Esophagus squamous epithelium (tissue), 5 donors: ENCODE data around the gene RIIAD1. TPM values are rescaled to one million over a fixed set of nuclear protein-coding genes. Genes with fewer than 3 reads are reported as not detected.

Experiments
- DNase-seq: peaks from one replicate; lab custom pipeline; 2025; lab: John Stamatoyannopoulos, UW
- H3K27ac ChIP-seq, 4 donors: fragments of 200-600 bp; sonication (generic); one replicate each; pipeline ENCODE4 v1.5.1; 2016 to 2019; ENCODE audit warnings: mild to moderate bottlenecking in 1 of 4
- H3K27me3 ChIP-seq, 4 donors: fragments of 200-600 bp; sonication (generic); 1 replicate in 3 of 4; 2 replicates in 1 of 4; pipeline versions ENCODE4 v1.5.1 to v1.6.0; 2017 to 2021; ENCODE audit warnings: antibody characterized with exemption in 1 of 4
- H3K36me3 ChIP-seq, 3 donors: fragments of 200-600 bp; sonication (generic); one replicate each; pipeline ENCODE4 v1.5.1; 2016 to 2019
- H3K4me1 ChIP-seq, 3 donors: fragments of 200-600 bp; sonication (generic); one replicate each; pipeline ENCODE4 v1.5.1; 2017 to 2019
- H3K4me3 ChIP-seq, 4 donors: fragments of 200-600 bp; sonication (generic); 1 replicate in 3 of 4; 2 replicates in 1 of 4; pipeline ENCODE4 v1.5.1; 2016 to 2019; ENCODE audit warnings: mild to moderate bottlenecking in 2 of 4, moderate library complexity in 1 of 4
- H3K9me3 ChIP-seq, 3 donors: fragments of 200-600 bp; sonication (generic); one replicate each; pipeline ENCODE4 v1.5.1; 2016 to 2019
- CTCF ChIP-seq, 6 experiments: fragments of 450-650 bp in 4 of 6; fragments of 200-600 bp in 2 of 6; sonication (generic) in 2 of 6; IDR thresholded peaks; one replicate each; pipeline ENCODE4 v1.5.1; 2016 to 2019; ENCODE audit warnings: antibody characterized with exemption in 6 of 6, mild to moderate bottlenecking in 4 of 6, moderate library complexity in 4 of 6
- POLR2A ChIP-seq, 4 donors: fragments of 450-650 bp; IDR thresholded peaks; one replicate each; pipeline ENCODE4 v1.6.1; 2017; ENCODE audit warnings: antibody characterized with exemption in 4 of 4, mild to moderate bottlenecking in 4 of 4, moderate library complexity in 3 of 4
- WGBS, 2 donors: methylation state at CpG; one replicate each; pipeline ENCODE4 v1.1.5; 2018; 5-methylcytosine and 5-hydroxymethylcytosine counted together
- intact Hi-C: fragments of 100-400 bp; cut with DNase I; formaldehyde crosslinking; loops from one replicate; pipeline ENCODE4 v1.15.0; 2022
- total RNA-seq, 4 donors: library from RNA; depleted of rRNA; stranded (reverse); fragments of >200 nt; gene quantifications; one replicate each; pipeline ENCODE4 v1.1.0, GENCODE V29; 2016
- donor health status: DM: yes; HTN: yes; CAD: no.

The RIIAD1 gene
- total RNA-seq, 4 donors from 2014 or later, result not detected

- Histone ChIP-seq H3K4me3 (no peak overlapping the region), H3K9me3 (peaks cover 0 to 10% (median 9%) of the 10 kb centered on the region in 3 donors), H3K4me1 (peaks cover 0 to 26% (median 0%) of the 10 kb centered on the region in 3 donors), H3K36me3 (no peaks in the 10 kb centered on the region), H3K27ac (peak overlapping the region in 3 of 4 donors; percentile 64 to 69 (median 64)), H3K27me3 (no peaks in the 10 kb centered on the region)
- 34 to 50% methylated on average over 3 of the region's 3 CpGs for WGBS, 2 donors
- TF ChIP-seq POLR2A (IDR thresholded peaks at IDR 0.05) (no peak), CTCF (IDR thresholded peaks at IDR 0.05) (peak in 2 of 6 experiments; percentile 21 to 26)
- DNase-seq, result no peak
- intact Hi-C loops, result loop anchor here (10.0 kb wide), 2 partner anchors 205 to 295 kb away; no protein-coding TSS in a partner anchor
Observed at GRCh38 chr1:151739590-151740355, 18.5 kb downstream of the RIIAD1 start.

GRCh38 chr1:151741516-151741915 lies 20.2 kb downstream of the RIIAD1 start:
- H3K4me1 ChIP-seq, result peaks cover 0 to 20% (median 0%) of the 10 kb centered on the region in 3 donors
- no peak overlapping the region for H3K4me3 ChIP-seq
- H3K36me3 ChIP-seq, result no peaks in the 10 kb centered on the region
- DNase-seq, result no peak
- no peak for TF ChIP-seq POLR2A (IDR thresholded peaks at IDR 0.05)
- TF ChIP-seq CTCF (IDR thresholded peaks at IDR 0.05), result no peak
- no peaks in the 10 kb centered on the region for H3K27me3 ChIP-seq
- H3K27ac ChIP-seq, result no peak overlapping the region
- H3K9me3 ChIP-seq, result peaks cover 0 to 10% (median 9%) of the 10 kb centered on the region in 3 donors
- intact Hi-C loops, result no loop called here
- WGBS, 2 donors, result 87 to 93% methylated on average over 3 to 4 of the region's 4 CpGs

DNA sequence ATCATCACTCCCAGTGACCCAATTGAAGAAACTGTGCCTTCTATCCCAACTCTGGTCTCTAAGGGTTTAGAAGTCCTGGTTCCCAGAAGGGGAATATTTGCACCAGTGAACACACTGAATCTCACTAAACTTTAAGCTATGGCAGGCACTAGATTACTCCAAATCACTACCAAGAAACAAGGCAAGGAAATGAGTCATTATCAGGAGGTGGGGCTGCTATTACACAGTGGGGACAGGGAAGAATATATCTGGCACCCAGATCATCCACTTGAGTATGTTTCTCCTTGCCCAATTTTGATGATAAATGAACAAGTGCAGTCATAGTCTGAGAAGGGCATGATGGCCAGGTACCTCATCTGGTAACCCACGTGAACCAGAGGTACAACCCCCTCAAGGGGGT lies 35.0 kb downstream of the RIIAD1 start:
- Histone ChIP-seq H3K27ac (no peak overlapping the region), H3K36me3 (peaks cover 0 to 34% (median 15%) of the 10 kb centered on the region in 3 donors), H3K9me3 (no peaks in the 10 kb centered on the region), H3K4me3 (no peak overlapping the region), H3K27me3 (no peaks in the 10 kb centered on the region), H3K4me1 (no peaks in the 10 kb centered on the region)
- DNase-seq, result no peak
- intact Hi-C loops, result no loop called here
- no peak for TF ChIP-seq POLR2A (IDR thresholded peaks at IDR 0.05)
- no peak for TF ChIP-seq CTCF (IDR thresholded peaks at IDR 0.05)
- 45 to 56% methylated on average over 1 of the region's 1 CpG for WGBS, 2 donors

DNA sequence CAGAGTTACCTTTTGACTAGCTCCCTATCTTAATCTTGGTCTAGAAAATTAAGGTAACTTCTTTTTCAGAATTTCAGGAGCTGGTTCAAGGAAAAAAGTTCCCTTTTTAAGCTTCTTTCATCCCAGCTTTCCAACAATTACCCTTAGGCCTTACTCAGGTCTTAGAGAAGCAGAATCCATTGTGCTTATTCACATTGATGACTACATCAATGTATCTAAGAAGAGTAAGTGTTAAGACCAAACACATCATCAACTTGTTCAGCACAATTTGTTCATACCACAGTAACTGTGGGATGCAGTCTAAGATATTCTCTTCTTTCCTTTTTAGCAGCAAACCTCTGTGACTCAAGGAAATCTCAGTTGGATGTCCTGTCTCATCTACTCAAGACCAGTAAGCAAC lies 37.9 kb downstream of the RIIAD1 start:
- intact Hi-C loops, result no loop called here
- Histone ChIP-seq H3K27me3 (no peaks in the 10 kb centered on the region), H3K4me3 (no peak overlapping the region), H3K9me3 (no peaks in the 10 kb centered on the region), H3K4me1 (peaks cover 5 to 15% (median 11%) of the 10 kb centered on the region in 3 donors), H3K36me3 (peaks cover 3 to 45% (median 15%) of the 10 kb centered on the region in 3 donors), H3K27ac (no peak overlapping the region)
- no peak for DNase-seq
- TF ChIP-seq CTCF (IDR thresholded peaks at IDR 0.05), result no peak
- TF ChIP-seq POLR2A (IDR thresholded peaks at IDR 0.05), result no peak

DNA sequence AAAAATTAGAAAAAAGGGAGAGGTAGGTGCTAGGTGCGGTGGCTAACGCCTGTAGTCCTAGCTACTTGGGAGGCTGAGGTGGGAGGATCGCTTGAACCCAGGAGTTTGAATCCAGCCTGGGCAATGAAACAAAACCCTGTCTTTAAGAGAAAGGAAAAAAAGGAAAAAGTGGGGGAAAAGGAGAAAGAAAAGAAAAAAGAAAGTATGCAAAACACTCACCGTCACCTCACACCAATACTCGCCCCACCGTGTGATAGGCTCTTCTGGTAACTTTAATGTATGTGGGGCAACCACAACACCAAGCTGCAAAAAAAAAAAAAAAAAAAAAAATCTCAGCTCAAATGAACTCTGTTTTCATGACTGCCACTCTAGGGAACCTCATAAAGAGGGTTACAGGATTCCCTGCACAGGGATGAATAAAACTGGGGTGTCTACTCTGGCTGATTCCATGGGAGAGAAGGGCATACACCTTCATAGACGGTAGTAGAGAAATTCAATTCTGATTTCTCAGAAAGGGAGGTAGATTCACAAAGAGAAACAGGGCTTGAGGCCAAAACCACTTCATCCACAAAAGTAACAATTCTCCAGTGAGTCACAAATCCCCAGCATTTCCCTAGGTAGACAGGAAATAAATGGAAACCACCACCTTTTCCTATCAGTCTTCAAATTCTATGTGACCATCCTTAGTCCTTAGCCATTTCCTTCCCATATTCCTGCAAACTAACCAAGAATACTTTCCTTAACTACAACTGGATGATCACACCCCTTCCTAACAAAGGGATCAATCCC lies 39.5 kb downstream of the RIIAD1 start:
- 87 to 93% methylated on average over 7 of the region's 7 CpGs for WGBS, 2 donors
- intact Hi-C loops, result no loop called here

More for the DNA sequence above, 39.5 kb downstream of the RIIAD1 start:
- Histone ChIP-seq H3K4me3 (no peak overlapping the region), H3K36me3 (peaks cover 3 to 45% (median 15%) of the 10 kb centered on the region in 3 donors), H3K27me3 (no peaks in the 10 kb centered on the region), H3K27ac (no peak overlapping the region), H3K4me1 (peaks cover 8 to 19% (median 13%) of the 10 kb centered on the region in 3 donors), H3K9me3 (no peaks in the 10 kb centered on the region)
- TF ChIP-seq CTCF (IDR thresholded peaks at IDR 0.05) (no peak), POLR2A (IDR thresholded peaks at IDR 0.05) (no peak)
- no peak for DNase-seq
